H9 (cell line): ENCODE results near the gene ZNF611. TPM values are rescaled to one million over a fixed set of nuclear protein-coding genes. Genes with fewer than 3 reads are reported as not detected.
"Not testable (repeated sequence)": the region's sequence is repeated elsewhere in the genome, so short reads cannot be mapped to it uniquely, and the experiment has no call there.

Experiments used
- DNase-seq: peaks from one replicate; pipeline ENCODE4 v3.0.0-alpha.2; 2017
- H2AFZ ChIP-seq: one replicate; pipeline ENCODE4 v1.6.1; 2013; ENCODE audit warnings: mild to moderate bottlenecking, low read length, control low read depth, moderate library complexity
- H2AK5ac ChIP-seq: 2 replicates; pipeline ENCODE4 v1.6.1; 2013; ENCODE audit warnings: low read length, control low read depth, mixed read lengths; ENCODE audit not compliant: insufficient read length
- H2BK120ac ChIP-seq: one replicate; pipeline ENCODE4 v1.6.1; 2013; ENCODE audit warnings: low read depth, mild to moderate bottlenecking, low read length, control low read depth, inconsistent platforms; ENCODE audit not compliant: poor library complexity, severe bottlenecking
- H2BK12ac ChIP-seq: 2 replicates; pipeline ENCODE4 v1.6.1; 2013; ENCODE audit warnings: low read length, control low read depth, mixed read lengths, low read depth; ENCODE audit not compliant: insufficient read length
- H2BK15ac ChIP-seq: 2 replicates; pipeline ENCODE4 v1.6.1; 2013; ENCODE audit warnings: low read depth, low read length, control low read depth
- H2BK20ac ChIP-seq: one replicate; pipeline ENCODE4 v1.6.1; 2013; ENCODE audit warnings: low read depth, mild to moderate bottlenecking, low read length, control low read depth, inconsistent platforms; ENCODE audit not compliant: poor library complexity, severe bottlenecking
- H2BK5ac ChIP-seq: 2 replicates; pipeline ENCODE4 v1.6.1; 2013; ENCODE audit warnings: low read length, control low read depth, mixed read lengths; ENCODE audit not compliant: insufficient read length
- H3K14ac ChIP-seq: 2 replicates; pipeline ENCODE4 v1.6.1; 2013; ENCODE audit warnings: low read length, control low read depth; ENCODE audit not compliant: insufficient read depth
- H3K18ac ChIP-seq: 2 replicates; pipeline ENCODE4 v1.6.1; 2013; ENCODE audit warnings: low read depth, mild to moderate bottlenecking, mixed read lengths, low read length, control low read depth; ENCODE audit not compliant: insufficient read length
- H3K23ac ChIP-seq: 2 replicates; pipeline ENCODE4 v1.6.1; 2013; ENCODE audit warnings: low read length, control low read depth, mixed read lengths, low read depth; ENCODE audit not compliant: insufficient read length
- H3K23me2 ChIP-seq: 2 replicates; pipeline ENCODE4 v1.6.1; 2013; ENCODE audit warnings: low read depth, mild to moderate bottlenecking, mixed read lengths, low read length, control low read depth; ENCODE audit not compliant: insufficient read length, poor library complexity, severe bottlenecking
- H3K27ac ChIP-seq: 2 replicates; pipeline ENCODE4 v1.5.1; 2013; ENCODE audit warnings: low read length, control low read depth, mixed read lengths, low read depth; ENCODE audit not compliant: insufficient read length
- H3K27me3 ChIP-seq: 2 replicates; pipeline ENCODE4 v1.6.1; 2013; ENCODE audit warnings: low read length, control low read depth, inconsistent platforms; ENCODE audit not compliant: insufficient read depth
- H3K4ac ChIP-seq: 2 replicates; pipeline ENCODE4 v1.6.1; 2013; ENCODE audit warnings: low read depth, mild to moderate bottlenecking, control low read depth, inconsistent platforms, low read length, moderate library complexity
- H3K4me1 ChIP-seq: 2 replicates; pipeline ENCODE4 v1.6.1; 2013; ENCODE audit warnings: low read length, control low read depth, inconsistent platforms; ENCODE audit not compliant: insufficient read depth
- H3K4me2 ChIP-seq: 2 replicates; pipeline ENCODE4 v1.6.1; 2013; ENCODE audit warnings: low read length, control low read depth, mixed read lengths; ENCODE audit not compliant: insufficient read length, insufficient read depth
- H3K56ac ChIP-seq: 2 replicates; pipeline ENCODE4 v1.6.1; 2013; ENCODE audit warnings: low read depth, mild to moderate bottlenecking, mixed read lengths, low read length, control low read depth; ENCODE audit not compliant: insufficient read length
- H3K79me1 ChIP-seq: 2 replicates; pipeline ENCODE4 v1.6.1; 2013; ENCODE audit warnings: low read depth, mild to moderate bottlenecking, moderate library complexity, low read length, control low read depth, inconsistent platforms; ENCODE audit not compliant: insufficient read depth, poor library complexity, severe bottlenecking
- H3K79me2 ChIP-seq: 2 replicates; pipeline ENCODE4 v1.6.1; 2013; ENCODE audit warnings: low read length, control low read depth, inconsistent platforms; ENCODE audit not compliant: insufficient read depth
- H3K9ac ChIP-seq: 2 replicates; pipeline ENCODE4 v1.6.1; 2013; ENCODE audit warnings: low read length, control low read depth, mixed read lengths; ENCODE audit not compliant: insufficient read length; ENCODE audit errors: extremely low read depth
- H3K9me3 ChIP-seq: one replicate; pipeline ENCODE4 v1.6.1; 2013; ENCODE audit warnings: low read depth, low read length, inconsistent platforms; ENCODE audit not compliant: control insufficient read depth
- H3T11ph ChIP-seq: one replicate; pipeline ENCODE4 v1.6.1; 2013; ENCODE audit warnings: mild to moderate bottlenecking, low read length, control low read depth, inconsistent platforms
- H4K20me1 ChIP-seq: one replicate; pipeline ENCODE4 v1.6.1; 2013; ENCODE audit not compliant: control insufficient read depth, insufficient read length, insufficient read depth
- H4K5ac ChIP-seq: 2 replicates; pipeline ENCODE4 v1.6.1; 2013; ENCODE audit warnings: low read depth, mild to moderate bottlenecking, mixed read lengths, low read length, control low read depth; ENCODE audit not compliant: insufficient read length
- H4K8ac ChIP-seq: replicated peaks from 2 replicates; pipeline ENCODE4 v1.6.1; 2013; ENCODE audit warnings: low read length, control low read depth, mixed read lengths, low read depth; ENCODE audit not compliant: insufficient read length
- H4K91ac ChIP-seq: 2 replicates; pipeline ENCODE4 v1.6.1; 2013; ENCODE audit warnings: low read depth, mild to moderate bottlenecking, moderate library complexity, mixed read lengths, low read length, control low read depth; ENCODE audit not compliant: insufficient read length
- H3K27ac Mint-ChIP-seq, 3 experiments: 2 replicates in 2 of 3; 3 replicates in 1 of 3; pipeline ENCODE4 v1.8.0; 2020 to 2021; ENCODE audit warnings: mixed read lengths in 3 of 3, mild to moderate bottlenecking in 1 of 3, moderate library complexity in 1 of 3
- H3K27me3 Mint-ChIP-seq: 2 replicates; pipeline ENCODE4 v1.8.0; 2021; ENCODE audit warnings: low read depth, mild to moderate bottlenecking, moderate library complexity, mixed read lengths
- H3K36me3 Mint-ChIP-seq, 3 experiments: 2 replicates in 2 of 3; 3 replicates in 1 of 3; pipeline ENCODE4 v1.8.0; 2020 to 2021; ENCODE audit warnings: low read depth in 3 of 3, mixed read lengths in 3 of 3; ENCODE audit not compliant: insufficient read depth in 1 of 3
- H3K4me1 Mint-ChIP-seq, 2 experiments: 2 replicates each; pipeline ENCODE4 v1.8.0; 2020; ENCODE audit warnings: mixed read lengths in 2 of 2
- H3K4me3 Mint-ChIP-seq, 2 experiments: 2 replicates in 1 of 2; 3 replicates in 1 of 2; pipeline ENCODE4 v1.8.0; 2020 to 2021; ENCODE audit warnings: mild to moderate bottlenecking in 2 of 2, mixed read lengths in 2 of 2, moderate library complexity in 1 of 2
- H3K9me3 Mint-ChIP-seq, 2 experiments: 2 replicates in 1 of 2; 3 replicates in 1 of 2; pipeline ENCODE4 v1.8.0; 2020; ENCODE audit warnings: mild to moderate bottlenecking in 2 of 2, mixed read lengths in 2 of 2, moderate library complexity in 1 of 2
- WGBS: extraction: QIAGEN DNeasy Blood & Tissue Kit; methylation state at CpG from one replicate; pipeline ENCODE4 v1.1.7; 2013; ENCODE audit warnings: missing lambda C conversion rate, low lambda C conversion rate, mixed read lengths; ENCODE audit not compliant: insufficient read length; ENCODE audit errors: extremely low coverage; 5-methylcytosine and 5-hydroxymethylcytosine counted together
- total RNA-seq: library from RNA; stranded (reverse); gene quantifications from 2 replicates; pipeline ENCODE4 v1.2.1, GENCODE V29; 2021
- TF ChIP-seq, protein P1 (sequence below): fragments of 200-600 bp; sonication (generic); conservative IDR thresholded peaks from 3 replicates; pipeline ENCODE4 v1.8.0; 2021; ENCODE audit warnings: antibody characterized with exemption, mild to moderate bottlenecking

The ZNF611 gene
- total RNA-seq, 1 experiment from 2014 or later: 25.6 TPM

DNA sequence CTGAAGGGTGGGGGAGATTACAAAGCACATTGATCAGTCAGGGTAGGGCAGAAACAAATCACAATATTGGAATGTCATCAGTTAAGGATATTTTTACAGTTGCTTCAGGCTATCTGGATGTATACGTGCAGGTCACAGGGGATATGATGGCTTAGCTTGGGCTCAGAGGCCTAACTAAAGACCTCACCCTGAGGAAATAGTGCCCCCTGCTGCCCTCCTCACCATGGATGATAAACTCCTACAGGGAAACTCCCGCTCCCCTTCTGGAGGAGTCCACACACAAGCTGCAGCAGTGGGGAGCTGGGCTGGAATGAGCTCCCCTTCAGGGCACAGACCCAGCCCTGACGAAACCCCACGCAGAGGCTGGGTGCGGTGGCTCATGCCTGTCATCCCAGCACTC lies 35.3 kb downstream of the ZNF611 start:
- H2BK20ac ChIP-seq, H3K9me3 ChIP-seq, H3K18ac ChIP-seq, H4K5ac ChIP-seq, H3K4ac ChIP-seq, H3K27ac Mint-ChIP-seq, H2BK15ac ChIP-seq, H2BK12ac ChIP-seq, H3K9ac ChIP-seq, H3K23ac ChIP-seq, H3K4me2 ChIP-seq, H3T11ph ChIP-seq, H3K4me1 ChIP-seq, H2AK5ac ChIP-seq, H3K56ac ChIP-seq, H3K9me3 Mint-ChIP-seq, H3K79me1 ChIP-seq, H4K8ac ChIP-seq, H3K27me3 ChIP-seq, H2BK120ac ChIP-seq, H3K27ac ChIP-seq, H2BK5ac ChIP-seq, H3K79me2 ChIP-seq, H3K23me2 ChIP-seq, H3K14ac ChIP-seq, H4K20me1 ChIP-seq, H4K91ac ChIP-seq, H3K27me3 Mint-ChIP-seq, H2AFZ ChIP-seq: not testable (repeated sequence)
- TF ChIP-seq, protein P1, sequence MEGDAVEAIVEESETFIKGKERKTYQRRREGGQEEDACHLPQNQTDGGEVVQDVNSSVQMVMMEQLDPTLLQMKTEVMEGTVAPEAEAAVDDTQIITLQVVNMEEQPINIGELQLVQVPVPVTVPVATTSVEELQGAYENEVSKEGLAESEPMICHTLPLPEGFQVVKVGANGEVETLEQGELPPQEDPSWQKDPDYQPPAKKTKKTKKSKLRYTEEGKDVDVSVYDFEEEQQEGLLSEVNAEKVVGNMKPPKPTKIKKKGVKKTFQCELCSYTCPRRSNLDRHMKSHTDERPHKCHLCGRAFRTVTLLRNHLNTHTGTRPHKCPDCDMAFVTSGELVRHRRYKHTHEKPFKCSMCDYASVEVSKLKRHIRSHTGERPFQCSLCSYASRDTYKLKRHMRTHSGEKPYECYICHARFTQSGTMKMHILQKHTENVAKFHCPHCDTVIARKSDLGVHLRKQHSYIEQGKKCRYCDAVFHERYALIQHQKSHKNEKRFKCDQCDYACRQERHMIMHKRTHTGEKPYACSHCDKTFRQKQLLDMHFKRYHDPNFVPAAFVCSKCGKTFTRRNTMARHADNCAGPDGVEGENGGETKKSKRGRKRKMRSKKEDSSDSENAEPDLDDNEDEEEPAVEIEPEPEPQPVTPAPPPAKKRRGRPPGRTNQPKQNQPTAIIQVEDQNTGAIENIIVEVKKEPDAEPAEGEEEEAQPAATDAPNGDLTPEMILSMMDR: peak; percentile 62
- no CpG with 5 or more reads among the region's 5 CpGs for WGBS
- peak overlapping the region in 1 of 2 experiments; percentile 15; a peak in 1 of 5 replicates for H3K4me3 Mint-ChIP-seq
- H3K36me3 Mint-ChIP-seq: peaks cover 8 to 11% (median 9%) of the 10 kb centered on the region in 3 experiments
- DNase-seq: peak; percentile 47
- H3K4me1 Mint-ChIP-seq: peaks cover 7 to 22% of the 10 kb centered on the region in 2 experiments; a peak in 3 of 4 replicates
